MCF 10A (cell line): ENCODE results near the gene VIT. TPM values are rescaled to one million over a fixed set of nuclear protein-coding genes. Genes with fewer than 3 reads are reported as not detected.

Experiments used
- BruUV-seq: library from RNA; stranded (reverse); fragments of 400-500 nt; replicated peaks from 2 replicates; lab custom pipeline; 2021; lab: Mats Ljungman, UMichigan
- CTCF ChIA-PET: fragments of 300-600 bp; sonication (Branson Sonifier 250); formaldehyde crosslinking; extraction: SDS; loops from one replicate; lab custom pipeline; 2021; ENCODE audit warnings: antibody characterized with exemption, inconsistent platforms; lab: Yijun Ruan, JAX
- POLR2A ChIA-PET: fragments of 300-600, 350-650 bp; sonication (Branson Sonifier 250); formaldehyde crosslinking; extraction: SDS; loops from one replicate; lab custom pipeline; 2020; ENCODE audit warnings: antibody characterized with exemption, inconsistent platforms; lab: Yijun Ruan, JAX
- DNase-seq: peaks from one replicate; pipeline ENCODE4 v3.0.0-alpha.2; 2018; ENCODE audit not compliant: unreplicated experiment
- H3K27ac Mint-ChIP-seq: one replicate; pipeline ENCODE4 v1.8.0; 2022; ENCODE audit warnings: mild to moderate bottlenecking, low read depth, mixed read lengths; ENCODE audit not compliant: unreplicated experiment
- H3K27me3 Mint-ChIP-seq: one replicate; pipeline ENCODE4 v1.8.0; 2022; ENCODE audit warnings: mixed read lengths; ENCODE audit not compliant: insufficient read depth, unreplicated experiment
- H3K36me3 Mint-ChIP-seq: one replicate; pipeline ENCODE4 v1.8.0; 2022; ENCODE audit warnings: mild to moderate bottlenecking, moderate library complexity, mixed read lengths; ENCODE audit not compliant: insufficient read depth, unreplicated experiment
- H3K4me1 Mint-ChIP-seq: one replicate; pipeline ENCODE4 v1.8.0; 2022; ENCODE audit warnings: mixed read lengths; ENCODE audit not compliant: insufficient read depth, unreplicated experiment
- H3K4me3 Mint-ChIP-seq: one replicate; pipeline ENCODE4 v1.8.0; 2022; ENCODE audit warnings: mild to moderate bottlenecking, moderate library complexity, mixed read lengths; ENCODE audit not compliant: unreplicated experiment
- H3K9me3 Mint-ChIP-seq: one replicate; pipeline ENCODE4 v1.8.0; 2022; ENCODE audit warnings: mixed read lengths; ENCODE audit not compliant: unreplicated experiment
- CTCF ChIP-seq: fragments of 200-600 bp; IDR thresholded peaks from one replicate; pipeline ENCODE4 v1.8.0; 2022; ENCODE audit warnings: antibody characterized with exemption, mild to moderate bottlenecking; ENCODE audit not compliant: unreplicated experiment
- intact Hi-C: fragments of 100-400 bp; cut with micrococcal nuclease; formaldehyde crosslinking; loops from 2 replicates; pipeline ENCODE4 v1.14.1; 2022
- total RNA-seq: library from RNA; stranded (reverse); gene quantifications from 2 replicates; pipeline ENCODE4 v1.2.3, GENCODE V29; 2022

The VIT gene
- total RNA-seq, 1 experiment from 2014 or later = not detected

- peaks cover 29% of the 10 kb centered on the region for H3K27me3 Mint-ChIP-seq
- no peak overlapping the region for H3K27ac Mint-ChIP-seq
- TF ChIP-seq CTCF = no peak
- intact Hi-C loops = no loop called here
- H3K4me3 Mint-ChIP-seq = no peak overlapping the region
- DNase-seq = no peak
- POLR2A ChIA-PET = interaction anchor here (0.7 kb wide), 1 partner anchor 9 kb away, joined by 3 read pairs; no protein-coding TSS in a partner anchor
- BruUV-seq = no TSS peak
- peaks cover 10% of the 10 kb centered on the region for H3K4me1 Mint-ChIP-seq
- CTCF ChIA-PET = interaction anchor here (0.5 to 6.1 kb wide), 2 partner anchors 15 to 95 kb away, joined by 3 to 60 read pairs; no protein-coding TSS in a partner anchor
- no peaks in the 10 kb centered on the region for H3K9me3 Mint-ChIP-seq
- H3K36me3 Mint-ChIP-seq = no peaks in the 10 kb centered on the region
Measured at GRCh38 chr2:36800381-36800780, 103.9 kb downstream of the VIT start.

GRCh38 chr2:36801088-36801487 is 104.6 kb downstream of the VIT start:
- no peak for TF ChIP-seq CTCF
- no TSS peak for BruUV-seq
- intact Hi-C loops = no loop called here
- ChIA-PET CTCF (interaction anchor here (0.6 to 1.4 kb wide), 2 partner anchors 16 to 760 kb away, joined by 3 to 5 read pairs; no protein-coding TSS in a partner anchor), POLR2A (no interaction called here)
- Mint-ChIP-seq H3K4me1 (peaks cover 10% of the 10 kb centered on the region), H3K4me3 (no peak overlapping the region), H3K36me3 (no peaks in the 10 kb centered on the region), H3K27ac (no peak overlapping the region), H3K9me3 (no peaks in the 10 kb centered on the region), H3K27me3 (peaks cover 22% of the 10 kb centered on the region)
- DNase-seq = no peak

GRCh38 chr2:36802952-36803351 is 106.4 kb downstream of the VIT start:
- intact Hi-C loops = no loop called here
- Mint-ChIP-seq H3K9me3 (no peaks in the 10 kb centered on the region), H3K27me3 (peaks cover 16% of the 10 kb centered on the region), H3K27ac (no peak overlapping the region), H3K4me3 (no peak overlapping the region), H3K36me3 (no peaks in the 10 kb centered on the region), H3K4me1 (no peaks in the 10 kb centered on the region)
- TF ChIP-seq CTCF = no peak
- CTCF ChIA-PET = interaction anchor here (0.9 to 2.0 kb wide), 5 partner anchors 16 to 116 kb away, joined by 3 to 5 read pairs (median 4); no protein-coding TSS in a partner anchor
- DNase-seq = no peak
- BruUV-seq = no TSS peak
- POLR2A ChIA-PET = no interaction called here

- Mint-ChIP-seq H3K27me3 (peaks cover 10% of the 10 kb centered on the region), H3K36me3 (no peaks in the 10 kb centered on the region), H3K27ac (no peak overlapping the region), H3K9me3 (no peaks in the 10 kb centered on the region), H3K4me3 (no peak overlapping the region), H3K4me1 (no peaks in the 10 kb centered on the region)
- intact Hi-C loops = no loop called here
- ChIA-PET POLR2A (no interaction called here), CTCF (interaction anchor here (1.2 to 3.0 kb wide), 2 partner anchors 20 to 29 kb away, joined by 3 to 18 read pairs; no protein-coding TSS in a partner anchor)
- no peak for DNase-seq
- BruUV-seq = no TSS peak
- no peak for TF ChIP-seq CTCF
Measured at GRCh38 chr2:36805635-36806224, 109.2 kb downstream of the VIT start.
